Measurements from ENCODE around the gene IGF2R.
A peak's percentile ranks its signal among the peaks of the same experiment; 100 is the strongest.
"Not testable (repeated sequence)": the region's sequence is repeated elsewhere in the genome, so short reads cannot be mapped to it uniquely, and the experiment has no call there.

The IGF2R gene

GRCh38 chr6:160127270-160128124, 158.6 kb downstream of the IGF2R start:
- no peak for DNase-seq (ENCODE audit: low spot score)

GRCh38 chr6:160128125-160128683, 159.3 kb downstream of the IGF2R start:
- no peak for DNase-seq (ENCODE audit: low spot score)

GRCh38 chr6:160128879-160129516, 160.1 kb downstream of the IGF2R start:
- no peak for DNase-seq (ENCODE audit: low spot score)

GRCh38 chr6:160129881-160130615, 161.2 kb downstream of the IGF2R start:
- DNase-seq (ENCODE audit: low spot score): no peak

- no peak for DNase-seq (ENCODE audit: low spot score)
Measured at GRCh38 chr6:160130729-160131484, 162.0 kb downstream of the IGF2R start.

GRCh38 chr6:160131636-160132296, 162.9 kb downstream of the IGF2R start:
- no peak for DNase-seq (ENCODE audit: low spot score)

GRCh38 chr6:160132297-160132637, 163.4 kb downstream of the IGF2R start:
- no peak for DNase-seq (ENCODE audit: low spot score)

GRCh38 chr6:160132776-160133338, 164.0 kb downstream of the IGF2R start:
- no peak for DNase-seq (ENCODE audit: low spot score)

GRCh38 chr6:160133441-160134336, 164.8 kb downstream of the IGF2R start:
- DNase-seq (ENCODE audit: low spot score): no peak

GRCh38 chr6:160134337-160134751, 165.5 kb downstream of the IGF2R start:
- not testable (repeated sequence) for DNase-seq (ENCODE audit: low spot score)

GRCh38 chr6:160134779-160135547, 166.1 kb downstream of the IGF2R start:
- DNase-seq (ENCODE audit: low spot score): no peak

GRCh38 chr6:160135907-160136655, 167.2 kb downstream of the IGF2R start:
- DNase-seq (ENCODE audit: low spot score): no peak

- DNase-seq (ENCODE audit: low spot score): no peak
Measured at GRCh38 chr6:160137130-160137988, 168.5 kb downstream of the IGF2R start.

- DNase-seq (ENCODE audit: low spot score): peak; percentile 66
Measured at GRCh38 chr6:160137989-160138835, 169.3 kb downstream of the IGF2R start.

GRCh38 chr6:160138839-160139419, 170.0 kb downstream of the IGF2R start:
- DNase-seq (ENCODE audit: low spot score): no peak

GRCh38 chr6:160139420-160139851, 170.6 kb downstream of the IGF2R start:
- DNase-seq (ENCODE audit: low spot score): no peak
